Measurements from ENCODE around the gene TCFL5.

TCFL5 gene

DNA sequence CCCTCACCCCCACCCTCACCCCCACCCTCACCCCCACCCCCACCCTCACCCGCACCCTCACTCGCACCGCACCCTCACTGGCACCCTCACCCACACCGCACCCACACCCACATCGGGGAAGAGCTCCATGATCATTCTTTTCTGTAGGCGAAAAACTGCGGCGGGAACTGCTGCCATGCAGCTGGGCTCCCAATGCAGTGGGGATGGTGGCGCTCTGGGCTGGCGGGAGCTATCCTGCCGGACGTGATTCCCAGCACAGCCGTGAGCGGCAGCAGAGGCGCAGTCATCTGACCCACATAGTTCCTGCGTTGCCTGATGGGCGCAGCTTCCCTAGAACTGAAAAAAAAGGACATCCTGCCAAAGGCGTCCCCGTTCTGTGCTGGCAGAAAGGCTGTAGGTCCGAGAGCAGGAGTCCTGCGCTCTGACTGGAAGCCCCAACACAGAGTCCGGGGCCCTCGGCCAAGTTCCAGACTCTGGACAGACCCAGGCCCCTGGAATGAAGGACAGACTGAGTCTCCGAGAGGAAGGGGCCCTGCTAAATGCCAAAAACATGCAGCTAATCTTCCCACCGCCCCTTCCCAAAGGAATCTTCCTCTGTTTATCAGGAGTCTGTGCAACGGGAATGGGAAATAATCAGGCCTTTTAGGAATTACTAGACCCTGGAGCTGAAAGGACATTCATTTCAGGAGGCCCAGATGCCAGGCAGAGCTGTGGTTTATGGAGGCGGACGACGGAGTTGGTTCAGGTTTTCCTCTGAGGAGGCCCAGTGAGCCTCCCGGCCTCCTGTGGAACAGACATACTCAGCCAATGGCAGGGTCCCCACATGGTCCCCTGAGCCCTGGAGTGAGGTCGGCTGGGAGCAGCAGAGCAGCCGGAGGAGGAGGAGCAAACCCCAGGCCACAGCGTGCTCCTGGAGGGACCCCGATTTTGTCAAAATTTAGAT lies 14.1 kb upstream of the TCFL5 start:
- Histone ChIP-seq H3K27ac (ENCODE audit: extremely low read depth, low read depth, low read length) (0 out of 2 replicates have a peak overlapping the region, but pooled peaks have one; percentile 40), H3K4me1 (ENCODE audit: control insufficient read depth, insufficient read depth, low read length) (no peaks in the 10 kb centered on the region), H3K36me3 (ENCODE audit: control insufficient read depth in 2 of 2, insufficient read depth in 1 of 2, low read length in 2 of 2) (peaks cover 0 to 5% of the 10 kb centered on the region in 2 experiments; a peak in 1 of 3 replicates), H3K9me3 (ENCODE audit: control insufficient read depth, insufficient read depth, low read depth, low read length) (no peaks in the 10 kb centered on the region), H3K4me3 (ENCODE audit: low read depth, low read length) (no peak overlapping the region)
- CTCF ChIA-PET, result interaction anchor here (0.6 to 1.9 kb wide), 5 partner anchors 12 to 97 kb away, joined by 3 to 6 read pairs (median 3); no protein-coding TSS in a partner anchor
- POLR2A ChIA-PET, result interaction anchor here (1.0 kb wide), 1 partner anchor 29 kb away, joined by 3 read pairs; no protein-coding TSS in a partner anchor
- no peak for TF ChIP-seq ZFHX2 (tag by site-specific recombination; conservative IDR thresholded peaks at IDR 0.05)
- TF ChIP-seq, protein P1, sequence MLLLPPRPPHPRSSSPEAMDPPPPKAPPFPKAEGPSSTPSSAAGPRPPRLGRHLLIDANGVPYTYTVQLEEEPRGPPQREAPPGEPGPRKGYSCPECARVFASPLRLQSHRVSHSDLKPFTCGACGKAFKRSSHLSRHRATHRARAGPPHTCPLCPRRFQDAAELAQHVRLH (tag by site-specific recombination; IDR thresholded peaks at IDR 0.05), result no peak
- TF ChIP-seq FEZF1 (tag by site-specific recombination; IDR thresholded peaks at IDR 0.05), result no peak
- TF ChIP-seq, protein P2, sequence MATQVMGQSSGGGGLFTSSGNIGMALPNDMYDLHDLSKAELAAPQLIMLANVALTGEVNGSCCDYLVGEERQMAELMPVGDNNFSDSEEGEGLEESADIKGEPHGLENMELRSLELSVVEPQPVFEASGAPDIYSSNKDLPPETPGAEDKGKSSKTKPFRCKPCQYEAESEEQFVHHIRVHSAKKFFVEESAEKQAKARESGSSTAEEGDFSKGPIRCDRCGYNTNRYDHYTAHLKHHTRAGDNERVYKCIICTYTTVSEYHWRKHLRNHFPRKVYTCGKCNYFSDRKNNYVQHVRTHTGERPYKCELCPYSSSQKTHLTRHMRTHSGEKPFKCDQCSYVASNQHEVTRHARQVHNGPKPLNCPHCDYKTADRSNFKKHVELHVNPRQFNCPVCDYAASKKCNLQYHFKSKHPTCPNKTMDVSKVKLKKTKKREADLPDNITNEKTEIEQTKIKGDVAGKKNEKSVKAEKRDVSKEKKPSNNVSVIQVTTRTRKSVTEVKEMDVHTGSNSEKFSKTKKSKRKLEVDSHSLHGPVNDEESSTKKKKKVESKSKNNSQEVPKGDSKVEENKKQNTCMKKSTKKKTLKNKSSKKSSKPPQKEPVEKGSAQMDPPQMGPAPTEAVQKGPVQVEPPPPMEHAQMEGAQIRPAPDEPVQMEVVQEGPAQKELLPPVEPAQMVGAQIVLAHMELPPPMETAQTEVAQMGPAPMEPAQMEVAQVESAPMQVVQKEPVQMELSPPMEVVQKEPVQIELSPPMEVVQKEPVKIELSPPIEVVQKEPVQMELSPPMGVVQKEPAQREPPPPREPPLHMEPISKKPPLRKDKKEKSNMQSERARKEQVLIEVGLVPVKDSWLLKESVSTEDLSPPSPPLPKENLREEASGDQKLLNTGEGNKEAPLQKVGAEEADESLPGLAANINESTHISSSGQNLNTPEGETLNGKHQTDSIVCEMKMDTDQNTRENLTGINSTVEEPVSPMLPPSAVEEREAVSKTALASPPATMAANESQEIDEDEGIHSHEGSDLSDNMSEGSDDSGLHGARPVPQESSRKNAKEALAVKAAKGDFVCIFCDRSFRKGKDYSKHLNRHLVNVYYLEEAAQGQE (tag by site-specific recombination; IDR thresholded peaks at IDR 0.05), result no peak
- TF ChIP-seq, protein P3, sequence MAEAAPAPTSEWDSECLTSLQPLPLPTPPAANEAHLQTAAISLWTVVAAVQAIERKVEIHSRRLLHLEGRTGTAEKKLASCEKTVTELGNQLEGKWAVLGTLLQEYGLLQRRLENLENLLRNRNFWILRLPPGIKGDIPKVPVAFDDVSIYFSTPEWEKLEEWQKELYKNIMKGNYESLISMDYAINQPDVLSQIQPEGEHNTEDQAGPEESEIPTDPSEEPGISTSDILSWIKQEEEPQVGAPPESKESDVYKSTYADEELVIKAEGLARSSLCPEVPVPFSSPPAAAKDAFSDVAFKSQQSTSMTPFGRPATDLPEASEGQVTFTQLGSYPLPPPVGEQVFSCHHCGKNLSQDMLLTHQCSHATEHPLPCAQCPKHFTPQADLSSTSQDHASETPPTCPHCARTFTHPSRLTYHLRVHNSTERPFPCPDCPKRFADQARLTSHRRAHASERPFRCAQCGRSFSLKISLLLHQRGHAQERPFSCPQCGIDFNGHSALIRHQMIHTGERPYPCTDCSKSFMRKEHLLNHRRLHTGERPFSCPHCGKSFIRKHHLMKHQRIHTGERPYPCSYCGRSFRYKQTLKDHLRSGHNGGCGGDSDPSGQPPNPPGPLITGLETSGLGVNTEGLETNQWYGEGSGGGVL (tag by site-specific recombination; IDR thresholded peaks at IDR 0.05), result no peak
- TF ChIP-seq ZBTB7A (tag by site-specific recombination; IDR thresholded peaks at IDR 0.05; ENCODE audit: low read depth), result no peak
- no peak for TF ChIP-seq ZNF132 (tag by site-specific recombination; IDR thresholded peaks at IDR 0.05; ENCODE audit: borderline replicate concordance)
- TF ChIP-seq ZNF555 (tag by site-specific recombination; conservative IDR thresholded peaks at IDR 0.05), result no peak
- TF ChIP-seq ZBTB17 (tag by site-specific recombination; IDR thresholded peaks at IDR 0.05), result no peak
- TF ChIP-seq HOXD13 (CRISPR knock-in tag; IDR thresholded peaks at IDR 0.05; ENCODE audit: borderline replicate concordance), result no peak
- TF ChIP-seq ZNF19 (tag by site-specific recombination; IDR thresholded peaks at IDR 0.05; ENCODE audit: low read depth), result no peak
- TF ChIP-seq, protein P4, sequence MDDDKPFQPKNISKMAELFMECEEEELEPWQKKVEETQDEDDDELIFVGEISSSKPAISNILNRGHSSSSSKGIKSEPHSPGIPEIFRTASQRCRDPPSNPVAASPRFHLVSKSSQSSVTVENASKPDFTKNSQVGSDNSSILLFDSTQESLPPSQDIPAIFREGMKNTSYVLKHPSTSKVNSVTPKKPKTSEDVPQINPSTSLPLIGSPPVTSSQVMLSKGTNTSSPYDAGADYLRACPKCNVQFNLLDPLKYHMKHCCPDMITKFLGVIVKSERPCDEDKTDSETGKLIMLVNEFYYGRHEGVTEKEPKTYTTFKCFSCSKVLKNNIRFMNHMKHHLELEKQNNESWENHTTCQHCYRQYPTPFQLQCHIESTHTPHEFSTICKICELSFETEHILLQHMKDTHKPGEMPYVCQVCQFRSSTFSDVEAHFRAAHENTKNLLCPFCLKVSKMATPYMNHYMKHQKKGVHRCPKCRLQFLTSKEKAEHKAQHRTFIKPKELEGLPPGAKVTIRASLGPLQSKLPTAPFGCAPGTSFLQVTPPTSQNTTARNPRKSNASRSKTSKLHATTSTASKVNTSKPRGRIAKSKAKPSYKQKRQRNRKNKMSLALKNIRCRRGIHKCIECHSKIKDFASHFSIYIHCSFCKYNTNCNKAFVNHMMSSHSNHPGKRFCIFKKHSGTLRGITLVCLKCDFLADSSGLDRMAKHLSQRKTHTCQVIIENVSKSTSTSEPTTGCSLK (tag by site-specific recombination; IDR thresholded peaks at IDR 0.05), result no peak
- TF ChIP-seq REPIN1 (tag by site-specific recombination; IDR thresholded peaks at IDR 0.05; ENCODE audit: low read depth), result no peak
- TF ChIP-seq ZNF561 (tag by site-specific recombination; IDR thresholded peaks at IDR 0.05; ENCODE audit: borderline replicate concordance), result no peak
- TF ChIP-seq ZNF341 (tag by site-specific recombination; IDR thresholded peaks at IDR 0.05; ENCODE audit: low read depth), result no peak
- 0 out of 2 replicates have a peak, but pooled peaks have one; percentile 33 for TF ChIP-seq IKZF3 (tag by site-specific recombination; IDR thresholded peaks at IDR 0.05)
- no peak for TF ChIP-seq KLF16 (tag by site-specific recombination; IDR thresholded peaks at IDR 0.05)
- no peak for TF ChIP-seq ZNF660 (tag by site-specific recombination; IDR thresholded peaks at IDR 0.05)
- TF ChIP-seq KLF1 (tag by site-specific recombination; IDR thresholded peaks at IDR 0.05), result peak; percentile 58
- no peak for TF ChIP-seq ZNF10 (tag by site-specific recombination; IDR thresholded peaks at IDR 0.05)
- no peak for TF ChIP-seq ZNF112 (tag by site-specific recombination; IDR thresholded peaks at IDR 0.05)
- TF ChIP-seq ZNF830 (tag by site-specific recombination; IDR thresholded peaks at IDR 0.05; ENCODE audit: low read depth), result no peak
- no peak for TF ChIP-seq RBAK (tag by site-specific recombination; IDR thresholded peaks at IDR 0.05)
- TF ChIP-seq ZNF707 (tag by site-specific recombination; IDR thresholded peaks at IDR 0.05), result no peak
- no peak for TF ChIP-seq ZNF843 (tag by site-specific recombination; IDR thresholded peaks at IDR 0.05)
- TF ChIP-seq MEIS1 (CRISPR knock-in tag; IDR thresholded peaks at IDR 0.05; ENCODE audit: borderline replicate concordance), result no peak
- TF ChIP-seq, protein P5, sequence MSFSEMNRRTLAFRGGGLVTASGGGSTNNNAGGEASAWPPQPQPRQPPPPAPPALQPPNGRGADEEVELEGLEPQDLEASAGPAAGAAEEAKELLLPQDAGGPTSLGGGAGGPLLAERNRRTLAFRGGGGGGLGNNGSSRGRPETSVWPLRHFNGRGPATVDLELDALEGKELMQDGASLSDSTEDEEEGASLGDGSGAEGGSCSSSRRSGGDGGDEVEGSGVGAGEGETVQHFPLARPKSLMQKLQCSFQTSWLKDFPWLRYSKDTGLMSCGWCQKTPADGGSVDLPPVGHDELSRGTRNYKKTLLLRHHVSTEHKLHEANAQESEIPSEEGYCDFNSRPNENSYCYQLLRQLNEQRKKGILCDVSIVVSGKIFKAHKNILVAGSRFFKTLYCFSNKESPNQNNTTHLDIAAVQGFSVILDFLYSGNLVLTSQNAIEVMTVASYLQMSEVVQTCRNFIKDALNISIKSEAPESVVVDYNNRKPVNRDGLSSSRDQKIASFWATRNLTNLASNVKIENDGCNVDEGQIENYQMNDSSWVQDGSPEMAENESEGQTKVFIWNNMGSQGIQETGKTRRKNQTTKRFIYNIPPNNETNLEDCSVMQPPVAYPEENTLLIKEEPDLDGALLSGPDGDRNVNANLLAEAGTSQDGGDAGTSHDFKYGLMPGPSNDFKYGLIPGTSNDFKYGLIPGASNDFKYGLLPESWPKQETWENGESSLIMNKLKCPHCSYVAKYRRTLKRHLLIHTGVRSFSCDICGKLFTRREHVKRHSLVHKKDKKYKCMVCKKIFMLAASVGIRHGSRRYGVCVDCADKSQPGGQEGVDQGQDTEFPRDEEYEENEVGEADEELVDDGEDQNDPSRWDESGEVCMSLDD (tag by site-specific recombination; IDR thresholded peaks at IDR 0.05), result no peak
